Brain microvascular endothelial cell (primary cell): ENCODE data around the gene GYG2.
"Not testable (repeated sequence)": the region's sequence is repeated elsewhere in the genome, so short reads cannot be mapped to it uniquely, and the experiment has no call there.

Source experiments
- DNase-seq: peaks from one replicate; pipeline ENCODE4 v3.0.0-alpha.2; 2020
- H3K27ac ChIP-seq: fragments of 250-450 bp; sonication (Bioruptor Pico); 2 replicates; pipeline ENCODE4 v1.5.1; 2020; ENCODE audit warnings: mild to moderate bottlenecking, moderate library complexity
- H3K27me3 ChIP-seq: fragments of 250-450 bp; sonication (Bioruptor Pico); replicated peaks from 2 replicates; pipeline ENCODE4 v1.5.1; 2020; ENCODE audit warnings: mild to moderate bottlenecking
- H3K36me3 ChIP-seq: fragments of 250-450 bp; sonication (Bioruptor Pico); replicated peaks from 2 replicates; pipeline ENCODE4 v1.5.1; 2020; ENCODE audit warnings: mild to moderate bottlenecking
- H3K4me3 ChIP-seq: 2 replicates; pipeline ENCODE4 v1.5.1; 2011; ENCODE audit warnings: low read depth, mild to moderate bottlenecking, control low read depth, low read length, moderate library complexity
- CTCF ChIP-seq: IDR thresholded peaks from 2 replicates; pipeline ENCODE4 v1.5.1; 2011; ENCODE audit warnings: low read depth, mild to moderate bottlenecking, moderate library complexity, low read length, control low read depth, inconsistent platforms; ENCODE audit errors: missing control alignments
- in situ Hi-C: cut with HindIII; loops from 2 replicates; pipeline ENCODE4 v1.10.0; 2017; ENCODE audit warnings: low sequenced_read_pairs, low pct_ligation_motif_present

Gene GYG2

DNA sequence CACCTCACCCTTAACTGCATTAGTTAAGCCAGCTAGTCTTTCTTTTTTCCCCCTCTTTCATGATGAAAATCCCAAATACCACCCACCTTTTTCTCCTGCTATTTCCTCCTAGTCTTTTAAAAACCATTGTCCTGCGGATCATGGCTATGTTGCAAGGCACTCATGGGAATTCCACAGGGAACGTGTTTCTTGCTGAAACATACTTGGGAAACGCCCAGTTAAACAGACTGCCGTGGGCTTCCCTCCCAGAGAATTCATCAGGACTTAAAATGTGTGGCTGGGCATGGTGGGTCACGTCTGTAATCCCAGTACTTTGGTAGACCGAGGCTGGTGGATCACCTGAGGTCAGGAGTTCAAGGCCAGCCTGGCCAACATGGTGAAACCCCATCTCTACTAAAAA, 44.7 kb upstream of the GYG2 start:
- Histone ChIP-seq H3K36me3 (no peaks in the 10 kb centered on the region), H3K27ac (no peak overlapping the region), H3K27me3 (no peaks in the 10 kb centered on the region), H3K4me3 (no peak overlapping the region)
- in situ Hi-C loops = no loop called here
- TF ChIP-seq CTCF = no peak
- no peak for DNase-seq

DNA sequence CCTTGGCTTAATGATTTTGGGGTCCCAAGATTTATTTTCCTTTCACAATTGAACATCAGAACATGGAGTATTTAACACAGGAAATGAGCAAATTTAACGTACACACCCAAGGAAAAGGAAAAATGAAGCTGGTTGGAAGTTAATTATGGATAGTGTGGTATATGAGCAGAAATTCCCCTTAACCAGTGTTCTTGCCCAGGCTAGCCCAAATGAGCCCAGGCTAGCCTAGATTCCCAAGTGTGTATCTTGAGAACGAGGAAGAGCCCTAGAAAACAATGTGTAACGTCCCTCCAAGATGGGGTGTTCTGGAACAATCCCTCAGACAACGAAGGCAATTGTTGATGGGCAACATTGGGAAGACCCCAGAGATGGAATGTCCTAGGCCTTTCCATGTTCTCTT, 43.2 kb upstream of the GYG2 start:
- no peak for TF ChIP-seq CTCF
- no peaks in the 10 kb centered on the region for H3K36me3 ChIP-seq
- no peak for DNase-seq
- H3K27me3 ChIP-seq = no peaks in the 10 kb centered on the region
- no peak overlapping the region for H3K27ac ChIP-seq
- in situ Hi-C loops = no loop called here
- no peak overlapping the region for H3K4me3 ChIP-seq

DNA sequence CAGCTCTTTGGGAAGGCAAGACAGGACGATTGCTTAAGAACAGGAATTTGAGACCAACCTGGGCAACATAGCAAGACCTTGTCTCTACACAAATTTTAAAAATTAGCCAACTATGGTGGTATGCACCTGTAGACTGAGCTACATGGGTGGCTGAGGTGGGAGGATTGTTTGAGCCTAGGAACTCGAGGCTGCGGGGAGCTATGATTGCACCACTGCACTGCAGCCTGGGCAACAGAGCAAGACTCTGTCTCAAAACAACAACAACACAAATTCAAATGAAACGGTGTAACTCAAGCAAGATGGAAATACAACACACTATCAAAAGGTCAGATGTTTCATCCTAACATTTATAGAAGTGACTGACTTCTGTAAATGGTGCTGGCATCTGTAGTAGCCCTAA, 39.8 kb upstream of the GYG2 start:
- in situ Hi-C loops = no loop called here
- Histone ChIP-seq H3K27ac (no peak overlapping the region), H3K27me3 (no peaks in the 10 kb centered on the region), H3K4me3 (no peak overlapping the region), H3K36me3 (no peaks in the 10 kb centered on the region)
- no peak for DNase-seq
- TF ChIP-seq CTCF = no peak

- H3K36me3 ChIP-seq = no peaks in the 10 kb centered on the region
- TF ChIP-seq CTCF = no peak
- in situ Hi-C loops = no loop called here
- DNase-seq = no peak
- H3K27me3 ChIP-seq = no peaks in the 10 kb centered on the region
- no peak overlapping the region for H3K4me3 ChIP-seq
- H3K27ac ChIP-seq = no peak overlapping the region
These were observed 39.2 kb upstream of the GYG2 start for GRCh38 chrX:2789569-2789968.

GRCh38 chrX:2793752-2794151, 35.0 kb upstream of the GYG2 start:
- H3K27me3 ChIP-seq = no peaks in the 10 kb centered on the region
- H3K27ac ChIP-seq = no peak overlapping the region
- H3K36me3 ChIP-seq = no peaks in the 10 kb centered on the region
- no peak for DNase-seq
- no peak for TF ChIP-seq CTCF
- H3K4me3 ChIP-seq = no peak overlapping the region
- in situ Hi-C loops = no loop called here

DNA sequence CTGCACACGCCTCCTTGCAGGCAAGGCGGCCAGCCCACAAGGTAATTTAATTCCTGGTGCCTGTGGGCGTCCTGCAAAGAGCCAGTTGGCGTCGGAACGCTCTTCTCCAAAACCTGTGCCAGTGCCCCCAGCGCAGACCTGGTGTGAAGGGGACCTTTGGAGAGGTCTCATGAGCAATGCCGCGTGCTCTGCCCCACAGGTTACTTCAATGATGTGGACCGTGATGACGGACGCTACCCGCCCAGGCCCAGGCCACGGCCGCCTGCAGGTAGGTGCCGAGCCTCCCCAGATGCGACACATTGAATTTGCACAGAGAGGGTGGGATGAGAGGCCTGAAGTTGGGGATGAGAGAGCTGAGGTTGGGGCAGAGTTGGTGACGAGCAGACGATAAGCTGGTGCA, 34.4 kb upstream of the GYG2 start:
- H3K27ac ChIP-seq = no peak overlapping the region
- TF ChIP-seq CTCF = no peak
- H3K27me3 ChIP-seq = no peaks in the 10 kb centered on the region
- no peak overlapping the region for H3K4me3 ChIP-seq
- DNase-seq = no peak
- in situ Hi-C loops = no loop called here
- no peaks in the 10 kb centered on the region for H3K36me3 ChIP-seq

DNA sequence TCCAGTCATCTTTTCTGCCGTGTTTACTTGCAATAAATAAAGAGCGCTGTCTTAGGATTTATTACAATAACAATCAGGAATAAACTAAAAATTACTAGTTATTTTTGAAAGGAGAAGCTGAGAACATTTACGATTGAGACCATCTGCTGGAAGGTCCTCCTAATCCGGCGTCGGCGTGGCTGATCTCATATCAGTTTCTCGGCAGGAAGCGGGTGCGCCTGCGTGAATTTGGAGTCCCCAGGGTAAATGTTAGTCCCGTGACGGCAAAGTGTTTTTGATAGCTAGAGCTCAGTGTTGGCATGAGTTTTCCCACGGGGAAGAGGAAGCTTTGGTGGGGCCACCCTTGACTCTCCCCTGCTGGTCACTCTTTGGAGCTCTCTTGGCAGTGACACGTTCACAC, 31.9 kb upstream of the GYG2 start:
- H3K27ac ChIP-seq, H3K4me3 ChIP-seq, in situ Hi-C loops, H3K36me3 ChIP-seq, H3K27me3 ChIP-seq, DNase-seq: not testable (repeated sequence)
